HFFc6 (cell line): ENCODE data around the gene DAPK1. TPM values are rescaled to one million over a fixed set of nuclear protein-coding genes. Genes with fewer than 3 reads are reported as not detected.

Source experiments
- DNase-seq: peaks from one replicate; pipeline ENCODE4 v3.0.0-alpha.2; 2018
- H3K27ac Mint-ChIP-seq: 2 replicates; pipeline ENCODE4 v1.8.0; 2020; ENCODE audit warnings: mild to moderate bottlenecking, mixed read lengths
- H3K27me3 Mint-ChIP-seq: 2 replicates; pipeline ENCODE4 v1.8.0; 2021; ENCODE audit warnings: mild to moderate bottlenecking, moderate library complexity, mixed read lengths; ENCODE audit not compliant: insufficient read depth
- H3K36me3 Mint-ChIP-seq: 2 replicates; pipeline ENCODE4 v1.8.0; 2021; ENCODE audit warnings: low read depth, mixed read lengths
- H3K4me1 Mint-ChIP-seq: 2 replicates; pipeline ENCODE4 v1.8.0; 2020; ENCODE audit warnings: low read depth, mixed read lengths
- H3K4me3 Mint-ChIP-seq: 2 replicates; pipeline ENCODE4 v1.8.0; 2020; ENCODE audit warnings: mild to moderate bottlenecking, moderate library complexity, mixed read lengths
- H3K9me3 Mint-ChIP-seq: 2 replicates; pipeline ENCODE4 v1.8.0; 2020; ENCODE audit warnings: mild to moderate bottlenecking, mixed read lengths
- CTCF ChIP-seq: fragments of 200-600 bp; sonication (generic); IDR thresholded peaks from 2 replicates; pipeline ENCODE4 v1.5.0; 2021; ENCODE audit warnings: antibody characterized with exemption, mild to moderate bottlenecking
- total RNA-seq, 6 experiments: library from RNA; stranded (reverse); fragmentation: NEBNext Ultra II Directional; extraction: Animal tissue kit (Norgen Biotek cat#: 25700); gene quantifications; 2 replicates in 1 of 6; 3 replicates in 5 of 6; pipeline ENCODE4 v1.2.3, GENCODE V29; 2021

DAPK1 gene
- total RNA-seq, 6 experiments from 2014 or later: 0.06 to 0.36 (median 0.18) TPM

- DNase-seq: no peak
- Mint-ChIP-seq H3K27me3 (no peaks in the 10 kb centered on the region; the same call in 1 of the 2 replicates), H3K9me3 (no peaks in the 10 kb centered on the region), H3K27ac (no peak overlapping the region), H3K4me1 (peaks cover 32% of the 10 kb centered on the region), H3K36me3 (no peaks in the 10 kb centered on the region), H3K4me3 (no peak overlapping the region)
- no peak for TF ChIP-seq CTCF
These were observed 206.7 kb downstream of the DAPK1 start for GRCh38 chr9:87704342-87704741.

- Mint-ChIP-seq H3K36me3 (no peaks in the 10 kb centered on the region), H3K27me3 (no peaks in the 10 kb centered on the region; the same call in none of the 2 replicates), H3K27ac (no peak overlapping the region), H3K4me1 (peaks cover 23% of the 10 kb centered on the region), H3K9me3 (no peaks in the 10 kb centered on the region), H3K4me3 (no peak overlapping the region)
- DNase-seq: no peak
- no peak for TF ChIP-seq CTCF
These were observed 208.5 kb downstream of the DAPK1 start for GRCh38 chr9:87706066-87706739.

- Mint-ChIP-seq H3K4me3 (no peak overlapping the region), H3K27me3 (no peaks in the 10 kb centered on the region; the same call in none of the 2 replicates), H3K27ac (no peak overlapping the region), H3K36me3 (no peaks in the 10 kb centered on the region), H3K4me1 (peaks cover 26% of the 10 kb centered on the region), H3K9me3 (no peaks in the 10 kb centered on the region)
- TF ChIP-seq CTCF: no peak
- DNase-seq: no peak
These were observed 210.3 kb downstream of the DAPK1 start for GRCh38 chr9:87707805-87708506.

GRCh38 chr9:87708546-87708945 lies 210.9 kb downstream of the DAPK1 start:
- Mint-ChIP-seq H3K27ac (no peak overlapping the region), H3K36me3 (no peaks in the 10 kb centered on the region), H3K27me3 (no peaks in the 10 kb centered on the region; the same call in none of the 2 replicates), H3K4me1 (peaks cover 30% of the 10 kb centered on the region), H3K4me3 (no peak overlapping the region), H3K9me3 (no peaks in the 10 kb centered on the region)
- DNase-seq: no peak
- no peak for TF ChIP-seq CTCF

- H3K4me3 Mint-ChIP-seq: no peak overlapping the region
- peaks cover 36% of the 10 kb centered on the region for H3K4me1 Mint-ChIP-seq
- no peak overlapping the region for H3K27ac Mint-ChIP-seq
- no peak for DNase-seq
- no peaks in the 10 kb centered on the region; the same call in none of the 2 replicates for H3K27me3 Mint-ChIP-seq
- TF ChIP-seq CTCF: no peak
- H3K9me3 Mint-ChIP-seq: no peaks in the 10 kb centered on the region
- no peaks in the 10 kb centered on the region for H3K36me3 Mint-ChIP-seq
These were observed 211.5 kb downstream of the DAPK1 start for GRCh38 chr9:87708986-87709728.
